SKM-1 treated with dmso at 0.1 percent for 144 hours (cell line): ENCODE measurements around the gene COL5A1.

Experiments
- DNase-seq: peaks from one replicate; lab custom pipeline; 2025; ENCODE audit not compliant: unreplicated experiment; lab: John Stamatoyannopoulos, UW

Gene COL5A1

GRCh38 chr9:134781591-134782302 is 140.1 kb downstream of the COL5A1 start:
- no peak for DNase-seq

- no peak for DNase-seq
Observed at GRCh38 chr9:134782921-134783698, 141.5 kb downstream of the COL5A1 start.

GRCh38 chr9:134783699-134784039 is 142.1 kb downstream of the COL5A1 start:
- DNase-seq: no peak

GRCh38 chr9:134784577-134785305 is 143.1 kb downstream of the COL5A1 start:
- DNase-seq: no peak

GRCh38 chr9:134785325-134786108 is 143.9 kb downstream of the COL5A1 start:
- DNase-seq: no peak

GRCh38 chr9:134787601-134788531 is 146.3 kb downstream of the COL5A1 start:
- no peak for DNase-seq

- no peak for DNase-seq
Observed at GRCh38 chr9:134789168-134789567, 147.6 kb downstream of the COL5A1 start.

- no peak for DNase-seq
Observed at GRCh38 chr9:134791009-134791408, 149.4 kb downstream of the COL5A1 start.

GRCh38 chr9:134792627-134793026 is 151.0 kb downstream of the COL5A1 start:
- DNase-seq: no peak

- DNase-seq: no peak
Observed at GRCh38 chr9:134793288-134794188, 151.9 kb downstream of the COL5A1 start.

- DNase-seq: no peak
Observed at GRCh38 chr9:134794663-134795370, 153.2 kb downstream of the COL5A1 start.

GRCh38 chr9:134795446-134795845 is 153.8 kb downstream of the COL5A1 start:
- no peak for DNase-seq

GRCh38 chr9:134796882-134797281 is 155.3 kb downstream of the COL5A1 start:
- no peak for DNase-seq

- DNase-seq: no peak
Observed at GRCh38 chr9:134800791-134801339, 159.3 kb downstream of the COL5A1 start.

- DNase-seq: no peak
Observed at GRCh38 chr9:134802216-134802795, 160.7 kb downstream of the COL5A1 start.

- DNase-seq: no peak
Observed at GRCh38 chr9:134804871-134805270, 163.3 kb downstream of the COL5A1 start.

- DNase-seq: no peak
Observed at GRCh38 chr9:134807716-134808446, 166.3 kb downstream of the COL5A1 start.
